DOHH2 (cell line): Measurements from ENCODE around the gene CFAP97.
"Not testable (repeated sequence)": the region's sequence is repeated elsewhere in the genome, so short reads cannot be mapped to it uniquely, and the experiment has no call there.

Experiments used
- H3F3A ChIP-seq: fragments of 200-600 bp; sonication (generic), shearing (Covaris generic); 2 replicates; pipeline ENCODE4 v1.6.0; 2016; ENCODE audit warnings: antibody characterized with exemption, mild to moderate bottlenecking; ENCODE audit not compliant: control insufficient read depth, insufficient read depth
- H3K27ac ChIP-seq: fragments of 200-600 bp; sonication (generic); 2 replicates; pipeline ENCODE4 v1.5.1; 2014; ENCODE audit warnings: low read depth, mild to moderate bottlenecking, low read length, moderate library complexity
- H3K27me3 ChIP-seq: fragments of 200-600 bp; sonication (generic); 2 replicates; pipeline ENCODE4 v1.6.1; 2014; ENCODE audit warnings: mild to moderate bottlenecking, low read length, mixed read lengths; ENCODE audit not compliant: control insufficient read depth
- H3K36me3 ChIP-seq: fragments of 200-600 bp; sonication (generic); 2 replicates; pipeline ENCODE4 v1.6.1; 2014; ENCODE audit warnings: mild to moderate bottlenecking, low read length, moderate library complexity, mixed read lengths; ENCODE audit not compliant: control insufficient read depth
- H3K4me1 ChIP-seq: fragments of 200-600 bp; sonication (generic); 2 replicates; pipeline ENCODE4 v1.6.1; 2014; ENCODE audit warnings: mild to moderate bottlenecking, low read length, mixed read lengths; ENCODE audit not compliant: control insufficient read depth
- H3K4me2 ChIP-seq: fragments of 200-600 bp; sonication (generic); 2 replicates; pipeline ENCODE4 v1.6.0; 2014; ENCODE audit warnings: mild to moderate bottlenecking, low read length, moderate library complexity
- H3K4me3 ChIP-seq: fragments of 200-600 bp; sonication (generic); 2 replicates; pipeline ENCODE4 v1.5.1; 2014; ENCODE audit warnings: mild to moderate bottlenecking, low read length, mixed read lengths
- H3K79me2 ChIP-seq: fragments of 200-600 bp; sonication (generic); 2 replicates; pipeline ENCODE4 v1.6.1; 2014; ENCODE audit warnings: mild to moderate bottlenecking, low read length, mixed read lengths; ENCODE audit not compliant: control insufficient read depth
- H3K9me2 ChIP-seq: fragments of 200-600 bp; sonication (generic); replicated peaks from 2 replicates; pipeline ENCODE4 v1.6.1; 2014; ENCODE audit warnings: mild to moderate bottlenecking, low read length, mixed read lengths; ENCODE audit not compliant: control insufficient read depth
- H3K9me3 ChIP-seq: fragments of 200-600 bp; sonication (generic); 2 replicates; pipeline ENCODE4 v1.6.1; 2014; ENCODE audit warnings: antibody characterized with exemption, low read length, mixed read lengths; ENCODE audit not compliant: control insufficient read depth, insufficient read depth
- H4K20me1 ChIP-seq: fragments of 200-600 bp; sonication (generic); 2 replicates; pipeline ENCODE4 v1.6.0; 2014; ENCODE audit warnings: low read depth, mild to moderate bottlenecking, antibody characterized with exemption, low read length, moderate library complexity; ENCODE audit not compliant: control insufficient read depth, insufficient read depth
- CTCF ChIP-seq: fragments of 200-600 bp; sonication (generic); IDR thresholded peaks from one replicate; pipeline ENCODE4 v1.5.1; 2014; ENCODE audit warnings: antibody characterized with exemption, mild to moderate bottlenecking, low read depth, low read length; ENCODE audit not compliant: poor library complexity, severe bottlenecking
- EZH2phosphoT487 ChIP-seq: fragments of 200-600 bp; sonication (generic); IDR thresholded peaks from 2 replicates; pipeline ENCODE4 v1.6.1; 2017; ENCODE audit warnings: borderline replicate concordance, mild to moderate bottlenecking, antibody characterized with exemption, low read length, moderate library complexity, mixed read lengths

Gene CFAP97

GRCh38 chr4:185202984-185203485 lies 765 bp downstream of the CFAP97 start:
- H3K9me2 ChIP-seq = no peaks in the 10 kb centered on the region
- H3K79me2 ChIP-seq = peaks cover 63% of the 10 kb centered on the region
- H4K20me1 ChIP-seq = no peaks in the 10 kb centered on the region
- peak overlapping the region; percentile 100 for H3K4me2 ChIP-seq
- peaks cover 5% of the 10 kb centered on the region for H3F3A ChIP-seq
- H3K4me1 ChIP-seq = peaks cover 38% of the 10 kb centered on the region
- H3K27me3 ChIP-seq = no peaks in the 10 kb centered on the region
- TF ChIP-seq CTCF (no peak), EZH2phosphoT487 (no peak)
- peak overlapping the region; percentile 92 for H3K4me3 ChIP-seq
- H3K27ac ChIP-seq = peak overlapping the region; percentile 65
- H3K9me3 ChIP-seq = no peaks in the 10 kb centered on the region
- H3K36me3 ChIP-seq = peaks cover 10% of the 10 kb centered on the region

- peak overlapping the region; percentile 92 for H3K4me3 ChIP-seq
- no peak overlapping the region for H3K27ac ChIP-seq
- H3K27me3 ChIP-seq = no peaks in the 10 kb centered on the region
- H3K4me1 ChIP-seq = peaks cover 38% of the 10 kb centered on the region
- no peaks in the 10 kb centered on the region for H3K9me2 ChIP-seq
- peaks cover 5% of the 10 kb centered on the region for H3F3A ChIP-seq
- H3K4me2 ChIP-seq = peak overlapping the region; percentile 100
- peaks cover 10% of the 10 kb centered on the region for H3K36me3 ChIP-seq
- no peaks in the 10 kb centered on the region for H4K20me1 ChIP-seq
- H3K79me2 ChIP-seq = peaks cover 71% of the 10 kb centered on the region
- TF ChIP-seq CTCF (no peak), EZH2phosphoT487 (no peak)
- no peaks in the 10 kb centered on the region for H3K9me3 ChIP-seq
Observed at GRCh38 chr4:185201977-185202962, 1.5 kb downstream of the CFAP97 start.

- not testable (repeated sequence) for H3F3A ChIP-seq, H3K27me3 ChIP-seq, H3K9me2 ChIP-seq, H3K4me3 ChIP-seq, H3K9me3 ChIP-seq, H3K27ac ChIP-seq, H3K4me2 ChIP-seq, H4K20me1 ChIP-seq, H3K36me3 ChIP-seq
- H3K4me1 ChIP-seq = peaks cover 12% of the 10 kb centered on the region
- H3K79me2 ChIP-seq = peaks cover 87% of the 10 kb centered on the region
Observed at GRCh38 chr4:185198189-185198588, 5.6 kb downstream of the CFAP97 start.

- TF ChIP-seq EZH2phosphoT487 = no peak
- TF ChIP-seq CTCF = no peak
- no peak overlapping the region for H3K4me3 ChIP-seq
- no peak overlapping the region for H3K27ac ChIP-seq
- H3K4me1 ChIP-seq = peaks cover 10% of the 10 kb centered on the region
- no peaks in the 10 kb centered on the region for H3K9me2 ChIP-seq
- H3K36me3 ChIP-seq = peaks cover 10% of the 10 kb centered on the region; the same call in 1 of the 2 replicates
- no peaks in the 10 kb centered on the region for H4K20me1 ChIP-seq
- H3K9me3 ChIP-seq = no peaks in the 10 kb centered on the region
- no peak overlapping the region for H3K4me2 ChIP-seq
- no peaks in the 10 kb centered on the region for H3F3A ChIP-seq
- H3K27me3 ChIP-seq = no peaks in the 10 kb centered on the region
- H3K79me2 ChIP-seq = peaks cover 80% of the 10 kb centered on the region
Observed at GRCh38 chr4:185196437-185196836, 7.4 kb downstream of the CFAP97 start.
